HUES48 (cell line): ENCODE measurements around the gene KRT81.

Experiments
- H3K27ac ChIP-seq: one replicate; pipeline ENCODE4 v1.7.0; 2013; ENCODE audit warnings: low read depth, low read length, inconsistent platforms
- H3K27me3 ChIP-seq: 2 replicates; pipeline ENCODE4 v1.6.1; 2013; ENCODE audit warnings: mild to moderate bottlenecking, low read length; ENCODE audit not compliant: control insufficient read depth, insufficient read depth
- H3K36me3 ChIP-seq: 2 replicates; pipeline ENCODE4 v1.6.1; 2013; ENCODE audit warnings: low read length; ENCODE audit not compliant: control insufficient read depth, insufficient read depth
- H3K4me1 ChIP-seq: 2 replicates; pipeline ENCODE4 v1.6.1; 2013; ENCODE audit warnings: mild to moderate bottlenecking, low read length; ENCODE audit not compliant: control insufficient read depth, insufficient read depth
- H3K4me3 ChIP-seq: 2 replicates; pipeline ENCODE4 v1.5.1; 2013; ENCODE audit warnings: mild to moderate bottlenecking, low read depth, low read length
- H3K9ac ChIP-seq: 2 replicates; pipeline ENCODE4 v1.6.1; 2013; ENCODE audit warnings: mild to moderate bottlenecking, low read depth, low read length, moderate library complexity
- H3K9me3 ChIP-seq: 2 replicates; pipeline ENCODE4 v1.6.1; 2013; ENCODE audit warnings: low read length; ENCODE audit not compliant: control insufficient read depth, insufficient read depth

The KRT81 gene

DNA sequence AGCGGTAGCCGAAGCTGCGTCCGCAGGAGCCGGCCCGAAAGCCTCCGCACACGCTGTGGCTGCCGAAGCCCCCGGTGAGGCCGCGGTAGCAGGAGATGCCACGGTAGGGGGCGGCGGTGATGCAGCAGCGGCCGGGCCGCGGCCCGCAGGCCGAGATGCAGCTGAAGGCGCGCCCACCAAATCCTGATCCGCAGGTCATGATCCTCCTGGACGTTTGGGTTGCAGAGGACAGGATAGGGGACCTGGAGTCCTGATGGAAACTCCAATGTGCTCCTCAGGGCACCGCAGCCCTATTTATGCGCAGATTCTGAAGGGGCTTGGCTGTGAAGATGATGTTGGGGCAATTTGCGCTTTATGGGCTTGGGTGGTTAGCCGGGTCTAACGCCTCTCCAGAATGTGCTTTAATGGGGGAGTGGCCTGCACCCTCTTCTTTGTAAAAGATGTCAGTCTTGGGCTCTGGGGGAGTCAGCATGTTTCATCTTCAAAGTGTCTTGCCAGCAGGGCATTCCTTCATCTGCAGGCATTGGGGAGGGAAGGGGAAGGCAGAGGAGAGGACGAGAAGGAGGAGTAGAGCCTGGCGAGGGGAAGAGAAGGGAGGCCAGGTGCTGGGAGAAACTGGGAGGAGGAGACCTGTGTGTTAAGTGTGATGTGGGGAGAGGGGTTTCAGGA lies at the start of gene KRT81:
Gene KRT81 (minus strand): TSS at position 268 of the 669 bp plus-strand sequence. CDS start 69 bp downstream, at position 199.
- Histone ChIP-seq H3K9ac (no peak within 1 kb of the TSS), H3K36me3 (no peaks in the 10 kb centered on the region), H3K27ac (no peak within 1 kb of the TSS), H3K4me3 (no peak within 1 kb of the TSS), H3K9me3 (no peaks in the 10 kb centered on the region), H3K27me3 (no peaks in the 10 kb centered on the region), H3K4me1 (no peaks in the 10 kb centered on the region)

DNA sequence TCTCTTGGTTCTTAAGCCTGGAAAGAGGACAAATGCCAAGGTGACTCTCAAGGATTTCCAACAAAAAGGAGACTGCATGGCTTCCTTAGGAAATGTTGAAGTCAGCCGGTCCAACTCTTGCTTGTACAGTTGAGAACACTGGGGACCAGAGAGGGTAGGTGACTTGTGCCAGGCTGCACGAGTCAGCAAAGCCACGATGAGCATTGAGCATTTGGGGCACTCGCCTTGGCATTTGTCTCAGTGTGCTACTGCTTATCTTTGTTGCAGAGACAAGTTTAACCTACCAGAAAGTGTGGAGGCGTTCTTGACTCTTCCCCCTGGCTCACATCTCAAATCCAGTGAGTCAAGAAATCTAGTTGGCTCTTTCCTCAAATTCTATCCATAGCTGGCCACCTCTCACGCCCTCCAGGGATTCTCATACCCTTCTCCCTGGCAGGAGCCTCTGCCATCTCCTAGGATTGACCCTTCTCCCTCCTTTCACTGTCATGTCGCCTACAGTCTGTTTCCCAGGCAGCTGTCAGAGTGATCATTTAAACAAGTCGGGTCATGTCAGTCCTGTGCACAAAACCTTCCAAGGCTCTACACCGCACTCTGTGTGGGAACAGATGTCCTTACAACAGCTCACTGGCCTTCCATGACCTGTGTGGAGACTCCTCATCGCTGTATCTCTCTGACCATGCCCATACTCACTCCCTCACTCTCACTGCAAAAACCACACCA lies 47.1 kb upstream of the KRT81 start:
- no peaks in the 10 kb centered on the region for H3K9me3 ChIP-seq
- no peaks in the 10 kb centered on the region for H3K27me3 ChIP-seq
- no peaks in the 10 kb centered on the region for H3K36me3 ChIP-seq
- H3K27ac ChIP-seq = no peak overlapping the region
- no peak overlapping the region for H3K4me3 ChIP-seq
- 0 out of 2 replicates have a peak, but pooled peaks cover 4% of the 10 kb centered on the region for H3K4me1 ChIP-seq
- no peak overlapping the region for H3K9ac ChIP-seq

DNA sequence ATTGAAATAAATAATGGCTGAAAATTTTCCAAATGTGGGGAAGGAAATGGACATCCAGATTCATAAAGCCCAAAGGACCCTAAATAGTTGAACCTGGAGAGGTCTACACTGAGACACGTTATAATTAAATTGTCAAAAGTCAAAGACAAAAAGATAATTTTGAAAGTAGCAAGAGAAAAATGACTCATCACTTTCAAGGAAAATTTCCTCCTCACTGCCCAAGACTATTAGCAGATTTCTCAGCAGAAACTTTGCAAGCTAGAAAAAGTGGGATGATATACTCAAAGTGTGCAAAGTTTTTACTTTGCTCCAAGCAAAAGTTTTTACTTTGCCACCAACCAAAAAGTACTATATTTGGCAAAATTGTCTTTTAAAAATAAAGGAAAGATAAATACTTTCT lies 45.7 kb upstream of the KRT81 start:
- Histone ChIP-seq H3K4me3 (no peak overlapping the region), H3K4me1 (0 out of 2 replicates have a peak, but pooled peaks cover 4% of the 10 kb centered on the region), H3K9me3 (no peaks in the 10 kb centered on the region), H3K9ac (no peak overlapping the region), H3K27me3 (no peaks in the 10 kb centered on the region), H3K36me3 (no peaks in the 10 kb centered on the region), H3K27ac (no peak overlapping the region)

DNA sequence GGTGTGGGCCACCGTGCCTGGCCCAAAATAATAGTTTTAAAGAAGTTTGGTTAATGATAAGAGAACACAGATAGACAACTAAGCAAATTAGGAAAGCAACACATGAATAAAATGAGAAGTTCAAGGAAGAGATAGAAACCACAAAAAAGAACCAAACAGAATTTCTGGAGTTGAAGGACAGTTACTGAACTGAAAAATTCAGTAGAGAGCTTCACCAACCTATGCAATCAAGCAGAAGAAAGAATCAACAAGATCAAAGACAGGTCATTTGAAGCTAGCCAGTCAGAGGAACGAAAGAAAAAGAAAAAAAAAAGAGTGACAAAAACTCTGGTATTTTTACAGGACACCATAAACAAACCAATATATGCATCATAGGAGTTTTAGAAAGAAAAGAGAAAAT lies 45.3 kb upstream of the KRT81 start:
- H3K4me3 ChIP-seq = no peak overlapping the region
- 0 out of 2 replicates have a peak, but pooled peaks cover 4% of the 10 kb centered on the region for H3K4me1 ChIP-seq
- H3K9me3 ChIP-seq = no peaks in the 10 kb centered on the region
- no peak overlapping the region for H3K9ac ChIP-seq
- H3K27ac ChIP-seq = no peak overlapping the region
- no peaks in the 10 kb centered on the region for H3K36me3 ChIP-seq
- H3K27me3 ChIP-seq = no peaks in the 10 kb centered on the region

DNA sequence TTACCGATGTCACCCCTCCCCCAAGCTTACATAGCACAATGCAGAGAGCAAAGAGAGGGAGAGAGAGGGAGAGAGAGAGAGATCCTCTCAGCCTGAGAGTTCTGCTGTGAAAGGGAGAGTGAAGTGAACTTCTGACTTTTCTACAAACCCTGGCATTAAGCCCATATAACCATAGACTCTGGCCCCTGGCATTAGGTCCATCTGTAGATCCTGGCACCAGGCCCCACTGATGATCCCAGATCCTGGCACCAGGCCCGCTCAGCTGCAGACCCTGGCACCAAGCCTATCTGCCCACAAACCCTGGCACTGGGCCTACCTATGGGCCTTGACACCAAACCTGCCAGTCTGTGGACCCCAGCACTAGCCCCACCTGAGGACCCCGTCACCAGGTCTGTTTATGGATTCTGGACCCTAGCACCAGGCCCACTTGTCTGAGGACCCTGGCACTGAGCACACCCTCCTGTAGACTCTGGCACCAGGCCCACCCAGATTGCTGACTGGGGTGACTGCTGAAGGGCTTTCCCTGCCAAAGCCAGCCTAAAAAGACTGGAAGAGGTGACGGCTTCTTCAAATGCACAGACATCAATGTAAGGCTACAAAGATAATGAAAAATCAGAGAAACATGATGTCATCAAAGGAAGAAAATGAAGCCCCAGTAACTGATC lies 44.4 kb upstream of the KRT81 start:
- no peak overlapping the region for H3K27ac ChIP-seq

DNA sequence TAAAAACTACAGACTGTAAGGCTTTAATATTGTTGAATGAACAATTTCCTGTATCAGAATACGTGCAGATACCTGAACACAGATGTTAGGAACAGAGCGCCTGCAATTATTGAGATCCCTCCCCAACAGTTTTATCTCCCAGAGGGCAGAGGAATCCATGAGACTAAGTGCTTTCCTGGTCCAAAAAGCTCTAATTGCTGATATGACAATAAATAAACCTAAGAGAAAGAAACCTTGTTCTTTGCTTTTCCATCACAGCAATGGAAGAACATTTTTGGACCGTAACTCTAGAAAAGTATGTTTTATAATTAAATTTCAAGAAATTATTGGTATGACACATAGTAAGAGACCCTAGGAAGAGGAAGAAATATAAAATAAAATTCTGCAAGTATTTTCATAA lies 42.9 kb upstream of the KRT81 start:
- Histone ChIP-seq H3K27ac (no peak overlapping the region), H3K4me1 (0 out of 2 replicates have a peak, but pooled peaks cover 4% of the 10 kb centered on the region), H3K9ac (no peak overlapping the region), H3K36me3 (no peaks in the 10 kb centered on the region), H3K9me3 (no peaks in the 10 kb centered on the region), H3K4me3 (no peak overlapping the region), H3K27me3 (no peaks in the 10 kb centered on the region)

More for the DNA sequence above, 44.4 kb upstream of the KRT81 start:
- Histone ChIP-seq H3K9me3 (no peaks in the 10 kb centered on the region), H3K9ac (no peak overlapping the region), H3K36me3 (no peaks in the 10 kb centered on the region), H3K4me3 (no peak overlapping the region), H3K4me1 (0 out of 2 replicates have a peak, but pooled peaks cover 4% of the 10 kb centered on the region), H3K27me3 (no peaks in the 10 kb centered on the region)

DNA sequence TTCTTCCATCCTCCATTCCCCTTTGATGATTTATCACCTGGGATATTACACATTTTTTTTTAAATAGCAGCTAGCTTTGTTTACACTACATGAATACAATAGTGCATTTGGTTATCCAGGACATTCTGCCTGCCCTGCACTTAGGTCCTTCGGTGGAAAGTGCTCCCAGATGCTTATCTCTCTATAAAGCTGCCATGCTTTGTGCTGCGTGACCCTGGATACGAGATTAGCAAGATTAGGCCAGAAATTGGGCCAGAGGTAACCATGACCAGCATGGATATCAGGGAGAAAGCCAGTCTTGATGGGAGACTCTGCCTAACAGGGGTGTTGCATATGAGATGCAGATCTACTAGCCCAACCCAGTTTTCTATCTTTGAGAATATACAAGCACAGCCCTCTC lies 42.0 kb upstream of the KRT81 start:
- Histone ChIP-seq H3K27me3 (no peaks in the 10 kb centered on the region), H3K4me3 (no peak overlapping the region), H3K4me1 (0 out of 2 replicates have a peak, but pooled peaks cover 4% of the 10 kb centered on the region), H3K9me3 (no peaks in the 10 kb centered on the region), H3K36me3 (no peaks in the 10 kb centered on the region), H3K9ac (no peak overlapping the region), H3K27ac (no peak overlapping the region)

DNA sequence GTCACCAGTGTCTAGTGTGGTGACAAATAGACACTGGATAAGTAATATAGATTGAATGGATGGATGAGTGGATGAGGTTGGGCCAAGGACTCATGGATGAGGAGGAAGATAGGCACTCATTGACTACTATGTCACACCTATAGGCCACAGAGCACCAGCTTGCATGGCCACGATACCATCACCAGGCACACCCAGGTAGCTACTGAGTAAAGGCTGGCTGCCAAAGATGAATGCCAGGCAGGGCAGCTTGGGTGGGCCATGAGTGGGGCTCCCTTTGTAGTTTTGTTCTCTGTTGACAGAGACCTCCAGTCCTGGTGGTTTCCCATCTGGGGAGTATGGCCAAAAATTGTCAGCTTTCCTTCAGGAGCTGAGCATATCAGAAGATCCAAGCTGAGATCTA lies 41.0 kb upstream of the KRT81 start:
- Histone ChIP-seq H3K4me3 (no peak overlapping the region), H3K36me3 (no peaks in the 10 kb centered on the region), H3K27ac (no peak overlapping the region), H3K4me1 (0 out of 2 replicates have a peak, but pooled peaks cover 4% of the 10 kb centered on the region), H3K9me3 (no peaks in the 10 kb centered on the region), H3K27me3 (no peaks in the 10 kb centered on the region), H3K9ac (no peak overlapping the region)

DNA sequence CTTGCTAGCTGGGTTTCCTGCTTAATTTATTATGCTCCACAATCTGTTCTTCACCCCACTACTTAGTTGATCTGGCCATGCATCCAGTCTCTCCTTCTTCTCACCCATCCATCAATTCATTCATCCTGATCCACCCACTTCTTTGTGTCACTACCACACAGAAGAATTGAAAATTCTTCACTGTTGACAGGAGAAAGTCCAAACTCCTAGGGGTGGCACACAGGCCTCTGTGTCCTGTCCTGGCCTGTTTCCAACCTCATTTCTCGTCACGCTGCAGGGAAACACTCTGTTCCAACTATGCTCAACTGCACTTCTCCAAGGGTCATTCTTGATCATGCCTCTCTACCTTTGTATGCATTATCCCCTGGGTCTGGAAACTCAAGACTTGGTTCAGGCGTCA lies 40.5 kb upstream of the KRT81 start:
- no peaks in the 10 kb centered on the region for H3K36me3 ChIP-seq
- H3K27me3 ChIP-seq = no peaks in the 10 kb centered on the region
- no peaks in the 10 kb centered on the region for H3K9me3 ChIP-seq

DNA sequence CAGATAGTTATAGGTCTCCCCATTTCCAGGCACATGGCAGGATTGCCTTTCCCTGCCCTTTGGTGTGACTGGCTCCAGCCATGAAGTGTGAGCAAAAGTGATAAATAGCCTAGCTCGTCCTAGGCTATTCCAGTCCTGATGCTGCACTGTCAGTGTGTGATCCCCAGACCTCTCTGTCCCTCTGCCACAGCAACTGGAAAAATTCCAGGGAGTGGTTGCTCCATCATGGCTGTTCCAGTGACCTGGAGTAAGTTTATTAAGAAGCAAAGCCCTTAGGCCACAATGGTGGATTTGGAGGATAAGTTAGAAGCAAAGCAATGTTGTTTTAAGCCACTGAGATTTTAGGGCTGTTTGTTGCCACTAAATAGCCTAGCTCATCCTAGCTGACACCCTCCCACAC lies 39.7 kb upstream of the KRT81 start:
- Histone ChIP-seq H3K4me3 (no peak overlapping the region), H3K27me3 (no peaks in the 10 kb centered on the region), H3K27ac (no peak overlapping the region), H3K9me3 (no peaks in the 10 kb centered on the region), H3K9ac (no peak overlapping the region), H3K36me3 (no peaks in the 10 kb centered on the region), H3K4me1 (0 out of 2 replicates have a peak, but pooled peaks cover 4% of the 10 kb centered on the region)

More for the DNA sequence above, 40.5 kb upstream of the KRT81 start:
- H3K4me3 ChIP-seq = no peak overlapping the region
- 0 out of 2 replicates have a peak, but pooled peaks cover 4% of the 10 kb centered on the region for H3K4me1 ChIP-seq
- no peak overlapping the region for H3K27ac ChIP-seq
- no peak overlapping the region for H3K9ac ChIP-seq
